Muscle of leg (tissue), 11 donors: Measurements from ENCODE around the gene ZKSCAN1. TPM values are rescaled to one million over a fixed set of nuclear protein-coding genes. Genes with fewer than 3 reads are reported as not detected.

Experiments
- DNase-seq: peaks from one replicate; pipeline ENCODE4 v3.0.0; 2013
- H3K27ac ChIP-seq: one replicate; pipeline ENCODE4 v1.5.1; 2013; ENCODE audit warnings: mild to moderate bottlenecking, low read length, control low read depth
- H3K27me3 ChIP-seq: one replicate; pipeline ENCODE4 v1.6.1; 2013; ENCODE audit warnings: low read length; ENCODE audit not compliant: control insufficient read depth, insufficient read depth
- H3K36me3 ChIP-seq: one replicate; pipeline ENCODE4 v1.6.1; 2013; ENCODE audit warnings: low read length; ENCODE audit not compliant: control insufficient read depth, insufficient read depth
- H3K4me1 ChIP-seq: one replicate; pipeline ENCODE4 v1.6.1; 2013; ENCODE audit warnings: low read length; ENCODE audit not compliant: control insufficient read depth, insufficient read depth
- H3K4me3 ChIP-seq: one replicate; pipeline ENCODE4 v1.5.1; 2013; ENCODE audit warnings: low read length, control low read depth
- H3K9me3 ChIP-seq: replicated peaks from 2 replicates; pipeline ENCODE4 v1.6.1; 2013; ENCODE audit warnings: low read depth, low read length; ENCODE audit not compliant: control insufficient read depth
- WGBS: methylation state at CpG from one replicate; pipeline ENCODE4 v1.1.5; 2013; ENCODE audit warnings: missing lambda C conversion rate; ENCODE audit not compliant: insufficient coverage; 5-methylcytosine and 5-hydroxymethylcytosine counted together
- polyA plus RNA-seq, 8 donors: library from polyadenylated mRNA; unstranded; fragments of 120-200 nt; gene quantifications; one replicate each; pipeline versions ENCODE4 v1.2.1 to v1.2.3, GENCODE V29; 2013; ENCODE audit warnings: inconsistent platforms in 1 of 8, low replicate concordance in 1 of 8; ENCODE audit not compliant: insufficient read length in 8 of 8, insufficient read depth in 1 of 8
- total RNA-seq: library from RNA; stranded (reverse); fragments of 120-200 nt; gene quantifications from one replicate; pipeline ENCODE4 v1.2.4, GENCODE V29; 2013

The ZKSCAN1 gene
- total and polyA plus RNA-seq, 9 donors, result 20.6 to 48.2 (median 28.0) TPM

DNA sequence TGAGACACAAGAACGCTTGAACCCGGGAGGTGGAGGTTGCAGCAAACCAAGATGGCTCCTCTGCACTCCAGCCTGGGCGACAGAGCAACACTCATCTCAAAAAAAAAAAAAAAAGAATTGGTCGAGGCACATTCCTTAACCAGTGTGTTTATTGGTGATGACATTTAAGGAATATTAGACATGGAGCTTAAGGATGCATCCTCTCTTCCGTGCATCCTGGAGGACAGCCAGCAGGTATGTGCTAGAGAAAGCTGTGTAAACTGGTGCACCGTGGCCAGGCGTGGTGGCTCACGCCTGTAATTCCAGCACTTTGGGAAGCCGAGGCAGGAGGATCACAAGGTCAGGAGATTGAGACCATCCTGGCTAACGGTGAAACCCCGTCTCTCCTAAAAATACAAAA, 11.8 kb downstream of the ZKSCAN1 start:
- WGBS, result 95% methylated on average over 4 of the region's 11 CpGs
- no peak overlapping the region for H3K27ac ChIP-seq
- peaks cover 67% of the 10 kb centered on the region for H3K36me3 ChIP-seq
- no peak overlapping the region for H3K4me3 ChIP-seq
- DNase-seq, result no peak
- no peaks in the 10 kb centered on the region for H3K27me3 ChIP-seq
- H3K4me1 ChIP-seq, result no peaks in the 10 kb centered on the region
- H3K9me3 ChIP-seq, result no peaks in the 10 kb centered on the region

DNA sequence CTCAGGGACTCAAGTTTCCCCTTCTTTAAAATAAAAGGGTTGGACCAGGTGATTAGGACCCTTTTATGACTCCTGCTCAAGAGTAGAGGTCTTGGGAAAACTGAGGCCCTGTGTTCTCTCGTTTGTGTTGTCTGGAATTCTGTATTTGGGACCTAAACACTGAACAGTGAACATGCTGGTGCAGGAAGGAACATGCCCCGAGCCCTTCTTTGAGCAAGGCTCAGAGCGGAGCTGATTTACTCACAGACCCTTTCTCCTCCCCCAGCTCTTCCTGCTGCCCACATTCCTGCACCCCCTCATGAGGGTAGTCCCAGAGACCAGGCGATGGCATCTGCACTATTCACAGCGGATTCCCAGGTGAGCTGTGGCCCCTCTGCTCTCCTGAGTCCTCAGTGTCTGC, 14.2 kb downstream of the ZKSCAN1 start:
- DNase-seq, result no peak
- H3K36me3 ChIP-seq, result peaks cover 65% of the 10 kb centered on the region
- peaks cover 3% of the 10 kb centered on the region for H3K9me3 ChIP-seq
- no peaks in the 10 kb centered on the region for H3K27me3 ChIP-seq
- 92% methylated on average over 5 of the region's 5 CpGs for WGBS
- H3K27ac ChIP-seq, result no peak overlapping the region
- H3K4me3 ChIP-seq, result no peak overlapping the region
- H3K4me1 ChIP-seq, result no peaks in the 10 kb centered on the region

DNA sequence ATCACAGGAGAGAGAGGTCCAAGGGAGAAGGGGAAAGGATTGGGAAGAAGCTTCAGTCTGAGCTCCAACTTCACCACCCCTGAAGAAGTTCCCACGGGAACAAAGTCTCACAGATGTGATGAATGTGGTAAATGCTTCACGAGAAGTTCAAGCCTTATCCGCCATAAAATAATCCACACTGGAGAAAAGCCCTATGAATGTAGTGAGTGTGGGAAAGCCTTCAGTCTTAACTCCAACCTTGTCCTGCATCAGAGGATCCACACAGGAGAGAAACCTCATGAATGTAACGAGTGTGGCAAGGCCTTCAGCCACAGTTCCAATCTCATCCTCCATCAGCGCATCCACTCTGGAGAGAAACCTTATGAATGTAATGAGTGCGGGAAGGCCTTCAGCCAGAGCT, 18.1 kb downstream of the ZKSCAN1 start:
- H3K27ac ChIP-seq, result no peak overlapping the region
- H3K36me3 ChIP-seq, result peaks cover 76% of the 10 kb centered on the region
- no peaks in the 10 kb centered on the region for H3K4me1 ChIP-seq
- H3K27me3 ChIP-seq, result no peaks in the 10 kb centered on the region
- no peak overlapping the region for H3K4me3 ChIP-seq
- H3K9me3 ChIP-seq, result peaks cover 3% of the 10 kb centered on the region
- DNase-seq, result no peak
- no CpG with 5 or more reads among the region's 6 CpGs for WGBS

DNA sequence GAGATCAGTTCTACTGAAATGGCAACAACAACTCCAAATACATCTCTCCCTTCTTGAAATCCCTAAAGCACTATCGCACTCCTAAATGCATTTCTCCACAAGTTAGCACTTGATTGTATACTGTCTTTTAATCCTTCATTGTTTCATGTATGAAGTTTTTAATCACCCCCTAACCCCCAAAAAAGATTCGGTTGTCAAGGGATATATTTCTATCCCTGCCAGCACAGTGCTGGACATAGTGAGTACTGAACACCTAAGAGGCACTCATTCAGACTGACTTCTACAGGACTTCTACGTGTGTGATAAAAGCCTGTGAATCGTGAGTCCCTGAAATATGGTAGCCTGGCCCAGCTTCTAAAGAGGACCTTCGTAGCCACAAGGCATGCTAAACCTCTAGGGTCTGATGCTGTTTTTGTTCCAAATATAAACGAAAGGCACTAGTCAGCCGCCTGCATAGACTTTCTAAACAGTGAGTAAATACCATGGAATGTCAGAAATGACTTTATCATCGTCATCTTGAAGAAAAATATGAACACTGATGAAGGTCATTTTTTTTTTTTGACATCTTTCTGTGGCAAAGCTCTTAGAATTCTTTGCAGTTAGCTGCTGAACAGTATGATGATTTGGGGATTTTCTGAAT, 19.6 kb downstream of the ZKSCAN1 start:
- Histone ChIP-seq H3K36me3 (peaks cover 67% of the 10 kb centered on the region), H3K27me3 (no peaks in the 10 kb centered on the region), H3K27ac (no peak overlapping the region), H3K9me3 (peaks cover 3% of the 10 kb centered on the region), H3K4me1 (no peaks in the 10 kb centered on the region), H3K4me3 (no peak overlapping the region)
- DNase-seq, result no peak
- WGBS, result 94% methylated on average over 6 of the region's 8 CpGs

DNA sequence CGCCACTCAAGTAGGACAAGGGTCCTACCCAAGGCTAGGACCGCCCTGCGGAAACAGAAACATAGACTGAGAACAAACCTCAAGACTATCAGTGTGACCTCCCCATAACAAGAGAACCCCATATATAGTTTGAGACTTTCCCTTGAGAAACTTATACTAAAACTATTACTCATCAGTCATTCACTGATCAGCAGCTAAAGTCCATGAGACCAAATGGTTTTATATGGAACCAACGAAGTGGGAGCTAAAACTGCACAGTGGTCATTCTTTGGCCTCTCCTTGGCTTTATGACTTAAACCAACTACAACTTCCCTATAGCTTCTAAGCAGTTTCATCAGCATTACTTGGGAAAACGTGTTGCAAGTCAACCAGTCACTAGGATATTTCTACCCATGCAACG, 20.5 kb downstream of the ZKSCAN1 start:
- no peak for DNase-seq
- Histone ChIP-seq H3K9me3 (peaks cover 3% of the 10 kb centered on the region), H3K36me3 (peaks cover 59% of the 10 kb centered on the region), H3K27me3 (no peaks in the 10 kb centered on the region), H3K4me3 (no peak overlapping the region), H3K27ac (no peak overlapping the region), H3K4me1 (no peaks in the 10 kb centered on the region)
- WGBS, result no CpG with 5 or more reads among the region's 6 CpGs

DNA sequence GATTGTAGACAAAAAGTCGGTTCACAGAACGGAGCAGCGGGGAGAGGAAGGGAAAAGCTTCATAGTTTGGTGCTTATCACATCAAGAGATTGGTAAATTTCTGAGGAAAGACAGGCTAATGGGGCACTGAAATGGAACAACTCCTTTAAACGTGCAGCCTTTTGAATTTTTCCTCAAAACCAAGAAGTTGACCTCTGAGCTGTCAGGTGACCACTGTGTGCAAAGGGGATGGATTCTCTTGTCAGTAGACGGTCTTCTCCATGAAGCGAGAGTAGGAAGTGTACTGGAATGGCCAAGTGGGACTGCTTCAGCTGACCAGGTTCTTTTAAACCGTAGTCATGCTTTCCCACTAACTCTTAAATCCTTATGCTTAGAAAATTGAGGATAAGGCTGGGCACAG, 22.9 kb downstream of the ZKSCAN1 start:
- H3K36me3 ChIP-seq, result peaks cover 41% of the 10 kb centered on the region
- H3K27ac ChIP-seq, result no peak overlapping the region
- WGBS, result 98% methylated on average over 3 of the region's 7 CpGs
- H3K4me1 ChIP-seq, result no peaks in the 10 kb centered on the region
- H3K4me3 ChIP-seq, result no peak overlapping the region
- H3K27me3 ChIP-seq, result no peaks in the 10 kb centered on the region
- DNase-seq, result no peak
- peaks cover 1% of the 10 kb centered on the region for H3K9me3 ChIP-seq

DNA sequence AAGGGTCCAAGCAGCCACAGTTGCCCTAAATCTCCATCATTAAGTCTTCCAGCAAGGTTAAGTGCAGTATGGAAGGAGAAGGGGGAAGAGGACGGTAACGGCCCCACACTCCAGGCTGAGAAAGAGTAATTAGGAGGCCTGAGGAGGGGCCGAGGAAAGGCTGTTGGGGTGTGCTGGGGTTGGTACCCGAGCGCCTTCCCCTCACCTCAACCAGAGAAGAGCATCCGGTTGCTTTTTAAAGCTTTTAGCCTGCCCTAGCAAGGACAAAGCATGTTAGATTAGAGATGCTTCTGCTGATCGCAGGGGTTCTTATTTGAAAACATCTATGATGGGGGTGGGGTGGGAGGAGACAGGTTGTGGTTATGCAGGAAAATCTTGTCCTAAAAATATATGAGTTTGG, 25.2 kb downstream of the ZKSCAN1 start:
- H3K27me3 ChIP-seq, result no peaks in the 10 kb centered on the region
- H3K36me3 ChIP-seq, result peaks cover 19% of the 10 kb centered on the region
- no peak for DNase-seq
- no peaks in the 10 kb centered on the region for H3K4me1 ChIP-seq
- no peak overlapping the region for H3K27ac ChIP-seq
- no peak overlapping the region for H3K4me3 ChIP-seq
- WGBS, result no CpG with 5 or more reads among the region's 7 CpGs
- H3K9me3 ChIP-seq, result no peaks in the 10 kb centered on the region

DNA sequence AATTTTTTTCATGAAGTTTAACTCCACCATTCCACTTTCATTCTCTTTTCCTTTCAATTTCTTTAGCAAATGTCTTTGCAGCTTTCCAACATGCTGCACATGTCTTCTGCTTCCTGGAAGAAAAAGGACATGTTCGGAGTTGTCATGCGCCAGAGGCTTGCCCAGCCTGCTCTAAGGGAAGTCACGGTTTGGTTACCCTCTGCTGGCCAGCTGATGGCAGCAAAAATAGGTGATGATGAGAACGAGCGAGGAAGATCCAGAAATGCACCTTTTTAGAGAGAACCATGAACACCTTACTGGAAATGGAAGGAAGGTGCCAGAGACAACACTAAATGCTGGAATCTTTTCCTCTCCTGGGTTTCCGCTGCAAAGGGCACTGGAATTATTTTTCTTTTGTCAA, 29.3 kb downstream of the ZKSCAN1 start:
- WGBS, result 72% methylated on average over 6 of the region's 6 CpGs
- H3K9me3 ChIP-seq, result no peaks in the 10 kb centered on the region
- no peak overlapping the region for H3K27ac ChIP-seq
- no peak overlapping the region for H3K4me3 ChIP-seq
- peaks cover 4% of the 10 kb centered on the region for H3K4me1 ChIP-seq
- no peak for DNase-seq
- H3K36me3 ChIP-seq, result no peaks in the 10 kb centered on the region
- H3K27me3 ChIP-seq, result no peaks in the 10 kb centered on the region

DNA sequence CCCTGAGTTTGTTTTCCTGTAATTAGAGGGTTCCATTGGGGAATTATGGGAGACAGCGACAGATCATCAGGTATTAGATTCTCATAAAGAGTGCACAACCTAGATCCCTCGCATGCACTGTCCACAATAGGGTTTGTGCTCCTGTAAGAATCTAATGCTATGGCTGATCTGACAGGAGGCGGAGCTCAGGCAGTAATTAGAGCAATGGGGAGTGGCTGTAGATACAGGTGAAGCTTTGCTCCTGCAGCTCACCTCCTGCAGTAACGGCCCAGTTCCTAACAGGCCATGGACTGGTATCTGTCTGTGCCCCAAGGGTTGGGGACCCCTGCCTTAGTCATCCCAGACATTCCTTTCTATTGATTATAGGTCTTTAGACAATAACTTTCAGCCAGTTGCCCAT, 33.3 kb downstream of the ZKSCAN1 start:
- Histone ChIP-seq H3K36me3 (peaks cover 10% of the 10 kb centered on the region), H3K4me3 (no peak overlapping the region), H3K27ac (no peak overlapping the region), H3K4me1 (peaks cover 14% of the 10 kb centered on the region), H3K27me3 (no peaks in the 10 kb centered on the region), H3K9me3 (no peaks in the 10 kb centered on the region)
- no peak for DNase-seq
- WGBS, result 94% methylated on average over 3 of the region's 4 CpGs

DNA sequence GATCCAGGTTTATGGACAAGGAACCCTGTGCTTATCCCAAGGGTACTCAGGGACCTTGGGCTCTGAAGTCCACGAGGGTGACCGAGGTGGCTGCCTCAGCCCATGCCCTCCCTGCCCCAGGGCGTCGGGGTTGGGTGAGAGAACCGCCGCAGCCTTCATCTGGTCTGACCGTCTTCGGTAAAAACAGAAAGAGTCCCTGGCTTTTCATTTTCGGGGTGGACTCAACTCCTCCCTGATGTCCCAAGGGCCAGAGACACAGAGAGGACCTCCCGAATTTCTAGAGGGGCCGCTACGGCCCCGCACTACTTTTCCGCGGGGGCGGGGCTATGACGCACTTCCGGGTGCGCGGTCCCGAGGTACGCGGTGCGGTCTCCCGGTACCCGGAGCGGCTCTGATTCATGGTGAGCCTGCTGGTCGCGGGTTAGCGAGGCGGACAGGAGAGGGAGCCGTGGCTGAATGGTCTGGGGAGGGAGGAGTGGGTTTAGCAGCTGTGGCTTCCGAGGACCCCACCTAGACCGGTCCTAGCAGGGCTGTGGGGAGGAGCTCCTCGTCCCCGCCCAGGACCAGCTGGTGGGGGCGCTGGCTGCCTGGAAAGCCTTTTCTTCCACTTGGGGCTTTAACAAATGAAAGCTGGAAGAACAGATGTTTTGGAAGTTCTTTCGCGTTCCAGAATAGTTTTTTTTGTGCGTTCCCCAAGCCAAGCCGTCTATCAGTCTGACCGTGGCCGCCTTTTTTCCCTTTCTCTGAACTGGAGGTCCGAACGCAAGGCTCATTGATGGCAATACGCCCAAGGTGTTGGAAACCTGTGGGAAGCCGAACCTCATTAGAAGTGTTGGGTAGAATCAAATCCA, 34.3 kb downstream of the ZKSCAN1 start, which contains the start of gene ZSCAN21:
TSS of gene ZSCAN21 (plus strand) at position 334 of the 851 bp plus-strand sequence. CDS start 7,233 bp downstream, outside the sequence.
- WGBS, result 1% methylated on average over 41 of the region's 47 CpGs
- Histone ChIP-seq H3K27ac (peak within 1 kb of the TSS; percentile 99), H3K36me3 (peaks cover 12% of the 10 kb centered on the region), H3K9me3 (no peaks in the 10 kb centered on the region), H3K27me3 (no peaks in the 10 kb centered on the region), H3K4me3 (peak within 1 kb of the TSS; percentile 86), H3K4me1 (peaks cover 14% of the 10 kb centered on the region)
- peak; percentile 95 for DNase-seq
